ENCODE results near the gene CCL7. TPM values are rescaled to one million over a fixed set of nuclear protein-coding genes. Genes with fewer than 3 reads are reported as not detected.

The CCL7 gene
- total RNA-seq, 1 donor from 2014 or later, result not detected

DNA sequence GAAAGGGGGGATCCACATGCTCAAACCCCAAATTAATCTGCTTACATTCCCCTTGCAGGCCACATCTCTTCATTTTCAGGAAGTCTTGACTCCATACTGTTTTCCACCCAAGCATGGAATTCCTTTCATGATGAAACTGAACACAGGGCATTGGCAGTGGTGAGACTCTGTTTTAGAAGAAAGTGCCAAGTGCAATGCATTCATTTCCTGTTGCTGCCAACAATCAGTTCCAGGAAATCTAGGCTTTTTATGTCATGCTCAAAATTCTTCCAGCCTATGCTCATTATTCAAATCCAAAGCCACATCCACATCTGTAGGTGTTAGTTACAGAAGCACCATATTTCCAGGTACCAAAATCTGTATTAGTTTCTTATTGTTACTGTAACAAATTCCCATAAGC is 10.9 kb upstream of the CCL7 start:
- ATAC-seq (no peak), DNase-seq (ENCODE audit: missing footprints) (no peak)
- intact Hi-C loops (cut with DNase I), result loop anchor here (5.0 kb wide), 1 partner anchor 103 kb away; the partner anchor contains the start of gene CCL1

DNA sequence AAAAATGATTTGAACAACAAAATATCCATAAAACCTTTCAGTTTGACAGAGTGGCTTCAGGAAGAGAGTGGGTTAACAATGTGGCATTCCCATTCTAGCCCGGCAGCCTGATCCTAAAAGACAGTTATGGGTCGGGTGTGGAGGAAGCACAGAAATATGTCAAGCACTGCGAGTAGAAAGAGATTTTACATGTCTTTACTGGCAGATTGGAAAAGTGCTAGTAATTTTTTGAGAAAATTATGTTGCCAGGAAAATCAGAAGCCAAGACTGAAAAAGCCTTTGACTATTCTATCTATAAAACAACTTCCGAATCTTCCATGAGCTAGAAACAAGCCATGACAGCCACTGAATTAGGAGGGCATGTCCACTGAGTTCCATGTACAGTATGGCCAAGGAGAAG is 9.2 kb upstream of the CCL7 start:
- intact Hi-C loops (cut with DNase I), result no loop called here

DNA sequence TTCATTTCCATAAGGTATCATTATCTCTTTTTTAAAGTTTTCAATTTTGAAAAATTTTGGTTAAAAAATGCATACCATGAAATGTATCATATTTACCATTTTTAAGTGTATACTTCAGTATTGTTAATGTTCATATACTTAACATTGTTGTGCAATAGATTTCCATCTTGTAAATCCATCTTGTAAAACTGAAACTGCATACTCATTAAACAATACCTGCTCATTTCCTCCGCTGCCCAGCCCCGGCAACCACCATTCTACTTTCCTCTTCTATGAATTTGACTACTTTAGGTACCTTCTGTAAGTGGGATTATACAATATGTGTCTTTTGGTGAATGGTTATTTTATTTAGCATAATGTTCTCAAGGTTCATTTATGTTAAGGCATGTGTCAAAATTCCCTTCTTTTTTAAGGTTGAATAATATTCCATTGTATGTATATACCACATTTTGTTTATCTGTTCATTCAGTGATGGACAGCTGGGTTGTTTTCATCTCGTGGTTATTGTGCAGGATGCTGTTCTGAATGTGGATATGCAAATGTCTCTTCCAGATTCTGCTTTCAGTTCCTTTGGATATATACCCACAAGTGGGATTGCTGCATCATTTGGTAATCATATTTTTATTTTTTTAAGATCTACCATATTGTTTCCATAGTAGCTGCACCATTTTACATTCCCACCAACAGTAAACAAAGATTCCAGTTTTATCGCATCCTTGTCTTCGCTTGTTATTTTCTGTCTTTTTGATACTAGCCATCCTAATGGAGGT is 8.3 kb upstream of the CCL7 start:
- DNase-seq (ENCODE audit: missing footprints) (no peak), ATAC-seq (no peak)
- intact Hi-C loops (cut with DNase I), result no loop called here

More for the DNA sequence above, 9.2 kb upstream of the CCL7 start:
- DNase-seq (ENCODE audit: missing footprints) (no peak), ATAC-seq (no peak)

DNA sequence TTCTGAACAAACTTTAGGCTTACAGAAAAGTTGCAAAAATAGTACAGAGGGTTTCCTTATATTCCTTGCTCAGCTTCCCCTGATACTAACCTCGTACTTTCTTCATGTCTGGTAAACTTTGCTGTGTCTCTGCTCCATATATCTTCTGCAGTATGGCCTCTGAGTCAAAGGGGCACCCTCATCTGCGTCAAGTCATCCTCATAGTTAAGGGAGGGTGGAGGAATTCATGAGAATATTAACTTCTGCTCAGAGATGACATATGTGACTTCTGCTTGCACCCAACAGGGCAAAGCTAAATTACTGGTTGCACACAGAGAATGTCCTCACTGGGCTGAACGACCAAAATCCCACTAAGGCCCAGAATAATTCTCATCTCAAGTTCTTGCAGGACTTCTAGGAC is 4.3 kb upstream of the CCL7 start:
- ATAC-seq (no peak), DNase-seq (ENCODE audit: missing footprints) (no peak)
- intact Hi-C loops (cut with DNase I), result no loop called here

DNA sequence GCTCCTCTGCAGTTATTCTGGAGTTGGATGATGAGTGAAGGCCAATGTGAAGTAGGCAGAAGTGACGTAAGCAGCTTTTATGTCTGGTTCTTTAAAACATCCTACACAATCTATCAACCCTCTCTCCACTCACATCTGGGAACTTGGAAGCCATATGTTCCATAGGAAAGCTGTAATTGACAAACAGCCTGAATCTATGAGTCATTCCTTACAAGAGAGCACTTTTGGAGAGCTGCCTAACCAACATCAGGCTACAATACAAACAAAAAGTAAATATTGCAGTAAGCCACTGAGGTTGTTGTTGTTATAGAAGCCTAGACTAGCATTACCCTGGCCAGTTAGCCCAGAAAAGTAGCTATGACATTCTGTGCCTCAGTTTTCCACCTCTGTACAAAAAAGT is 5.9 kb downstream of the CCL7 start:
- DNase-seq (ENCODE audit: missing footprints), result no peak
- no peak for ATAC-seq
- intact Hi-C loops (cut with DNase I), result no loop called here

DNA sequence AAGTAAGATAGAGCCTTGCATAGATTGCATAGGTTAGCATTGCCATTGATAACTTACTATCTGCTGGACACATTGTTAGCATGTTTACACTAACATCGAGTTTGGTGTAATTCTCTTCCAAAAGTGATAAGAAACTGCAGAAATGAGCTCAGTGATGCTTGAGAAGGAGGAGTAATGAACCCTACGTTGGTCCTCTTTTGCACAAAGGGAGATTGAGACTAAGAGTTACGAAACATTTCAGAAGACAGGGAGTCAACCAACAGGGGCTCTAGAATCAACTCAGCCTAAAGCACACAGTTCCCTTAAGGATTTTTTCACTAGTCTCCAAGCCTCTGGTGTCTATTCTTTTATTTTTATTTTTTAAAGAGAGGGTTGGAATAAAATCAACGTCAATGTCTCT is 6.8 kb downstream of the CCL7 start:
- no peak for ATAC-seq
- intact Hi-C loops (cut with DNase I), result no loop called here
- no peak for DNase-seq (ENCODE audit: missing footprints)

DNA sequence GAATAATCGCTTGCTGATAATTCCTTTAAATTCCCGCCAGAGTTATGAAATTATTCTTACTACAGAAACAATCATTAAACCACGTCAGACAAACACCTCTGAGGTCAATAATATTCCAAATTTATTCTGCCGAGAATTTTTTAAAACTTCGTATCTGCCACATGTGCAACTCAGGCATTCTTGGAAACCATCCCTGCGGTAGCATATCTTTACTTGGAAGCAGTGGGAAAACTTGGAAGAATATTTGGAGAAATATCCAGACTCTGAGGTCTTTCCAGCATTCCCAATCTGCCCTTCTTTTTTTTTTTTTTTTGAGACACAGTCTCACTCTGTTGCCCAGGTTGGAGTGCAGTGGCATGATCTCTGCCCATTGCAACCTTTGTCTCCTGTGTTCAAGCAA is 13.6 kb downstream of the CCL7 start:
- DNase-seq (ENCODE audit: missing footprints) (no peak), ATAC-seq (no peak)
- intact Hi-C loops (cut with DNase I), result no loop called here

DNA sequence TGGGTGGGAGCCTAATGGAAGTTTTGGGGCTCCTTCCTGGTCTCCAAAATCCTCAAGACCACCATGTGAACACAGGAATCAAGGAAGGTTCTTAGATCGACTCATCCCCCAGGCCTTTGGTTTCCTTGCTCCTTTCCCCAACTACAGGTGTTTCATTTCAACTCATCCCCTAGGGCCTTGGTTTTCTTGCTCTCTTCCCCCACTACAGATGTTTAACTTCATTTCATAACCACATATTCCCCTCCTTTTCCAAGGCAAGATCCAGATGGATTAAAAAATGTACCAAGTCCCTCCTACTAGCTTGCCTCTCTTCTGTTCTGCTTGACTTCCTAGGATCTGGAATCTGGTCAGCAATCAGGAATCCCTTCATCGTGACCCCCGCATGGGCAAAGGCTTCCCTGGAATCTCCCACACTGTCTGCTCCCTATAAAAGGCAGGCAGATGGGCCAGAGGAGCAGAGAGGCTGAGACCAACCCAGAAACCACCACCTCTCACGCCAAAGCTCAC is 15.3 kb downstream of the CCL7 start, which contains the start of gene CCL11:
TSS of gene CCL11 (plus strand) at position 457 of the 507 bp plus-strand sequence. CDS start 67 bp downstream, outside the sequence.
- intact Hi-C loops (cut with DNase I), result loop anchor here (2.0 kb wide), 1 partner anchor 19 kb away; no protein-coding TSS in a partner anchor
- DNase-seq (ENCODE audit: missing footprints) (no peak), ATAC-seq (peak; percentile 86)

DNA sequence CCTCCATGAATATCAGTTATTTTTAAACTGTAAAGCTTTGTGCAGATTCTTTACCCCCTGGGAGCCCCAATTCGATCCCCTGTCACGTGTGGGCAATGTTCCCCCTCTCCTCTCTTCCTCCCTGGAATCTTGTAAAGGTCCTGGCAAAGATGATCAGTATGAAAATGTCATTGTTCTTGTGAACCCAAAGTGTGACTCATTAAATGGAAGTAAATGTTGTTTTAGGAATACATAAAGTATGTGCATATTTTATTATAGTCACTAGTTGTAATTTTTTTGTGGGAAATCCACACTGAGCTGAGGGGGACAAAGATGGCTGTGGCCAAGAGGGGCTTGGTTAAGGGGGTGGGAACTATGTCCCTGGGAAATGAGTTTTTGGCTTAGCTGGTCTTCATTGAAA is 17.9 kb downstream of the CCL7 start:
- no peak for ATAC-seq
- intact Hi-C loops (cut with DNase I), result no loop called here
- no peak for DNase-seq (ENCODE audit: missing footprints)

DNA sequence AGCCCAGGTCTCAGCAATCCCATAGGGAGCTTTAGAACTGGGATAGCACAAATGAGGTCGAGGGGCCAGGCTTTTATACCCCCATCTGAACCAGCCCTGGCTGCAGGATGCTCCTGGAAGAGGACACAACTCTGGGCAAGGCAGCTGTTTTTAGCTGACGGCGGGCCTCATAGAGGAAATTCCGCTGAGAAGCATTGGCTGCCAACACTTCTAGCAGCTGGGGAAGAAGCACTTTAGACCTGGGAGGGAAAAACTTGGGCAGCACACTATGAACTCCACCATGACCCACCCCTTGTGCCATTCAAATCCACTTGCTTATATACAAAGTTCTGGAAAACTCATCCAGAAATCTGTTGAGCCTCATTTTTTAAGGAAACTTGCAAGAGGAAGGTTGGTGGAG is 20.6 kb downstream of the CCL7 start:
- peak; percentile 23 for ATAC-seq
- no peak for DNase-seq (ENCODE audit: missing footprints)
- intact Hi-C loops (cut with DNase I), result no loop called here

DNA sequence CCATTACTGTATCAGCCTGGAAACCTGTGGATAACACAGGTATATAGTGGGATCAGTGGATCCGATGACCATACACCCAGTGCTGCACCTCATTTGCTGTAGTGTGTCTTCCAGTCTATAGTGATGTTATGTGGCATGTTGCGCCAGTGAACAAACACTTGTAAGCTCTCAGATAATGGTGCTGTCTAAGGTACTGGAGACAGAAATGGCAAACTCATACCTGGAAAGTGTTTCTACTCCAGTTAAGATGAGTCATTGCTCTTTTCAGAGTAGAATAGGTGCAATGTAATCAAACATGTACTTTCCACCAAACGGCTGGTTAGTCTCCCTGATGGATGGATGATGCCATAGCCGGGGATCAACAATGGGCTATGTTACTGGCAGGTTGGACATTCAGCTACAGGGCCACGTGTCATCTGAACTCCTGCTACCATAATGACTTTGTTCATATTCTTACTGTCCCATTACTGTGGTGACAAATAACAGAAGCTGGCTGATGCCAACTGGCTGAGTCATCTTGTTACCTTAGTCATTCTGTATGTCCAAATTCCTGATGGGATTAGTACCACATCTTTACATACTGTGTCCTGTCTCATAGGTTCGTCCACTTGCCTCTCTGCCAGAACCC is 21.8 kb downstream of the CCL7 start:
- ATAC-seq (no peak), DNase-seq (ENCODE audit: missing footprints) (no peak)
- intact Hi-C loops (cut with DNase I), result no loop called here

DNA sequence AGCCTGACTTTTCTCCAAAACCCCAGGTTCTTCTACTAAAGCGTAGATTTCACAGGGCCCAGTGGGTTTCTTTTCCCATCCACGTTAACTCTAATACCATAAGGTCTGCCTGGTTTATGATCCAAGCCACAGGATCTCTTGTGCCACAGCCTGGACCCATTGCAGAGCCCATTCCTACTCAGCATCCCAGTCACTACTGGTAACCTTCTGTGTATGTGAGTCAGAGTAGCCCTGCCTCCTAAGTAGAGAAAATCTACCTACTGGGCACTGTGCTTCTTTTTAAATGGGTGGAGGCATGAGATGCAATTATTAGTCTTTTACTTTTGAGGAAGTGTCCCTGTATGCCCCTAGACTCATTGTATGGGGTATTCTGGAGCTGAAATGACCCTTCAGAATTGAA is 29.0 kb downstream of the CCL7 start:
- intact Hi-C loops (cut with DNase I), result no loop called here
- DNase-seq (ENCODE audit: missing footprints) (no peak), ATAC-seq (no peak)

DNA sequence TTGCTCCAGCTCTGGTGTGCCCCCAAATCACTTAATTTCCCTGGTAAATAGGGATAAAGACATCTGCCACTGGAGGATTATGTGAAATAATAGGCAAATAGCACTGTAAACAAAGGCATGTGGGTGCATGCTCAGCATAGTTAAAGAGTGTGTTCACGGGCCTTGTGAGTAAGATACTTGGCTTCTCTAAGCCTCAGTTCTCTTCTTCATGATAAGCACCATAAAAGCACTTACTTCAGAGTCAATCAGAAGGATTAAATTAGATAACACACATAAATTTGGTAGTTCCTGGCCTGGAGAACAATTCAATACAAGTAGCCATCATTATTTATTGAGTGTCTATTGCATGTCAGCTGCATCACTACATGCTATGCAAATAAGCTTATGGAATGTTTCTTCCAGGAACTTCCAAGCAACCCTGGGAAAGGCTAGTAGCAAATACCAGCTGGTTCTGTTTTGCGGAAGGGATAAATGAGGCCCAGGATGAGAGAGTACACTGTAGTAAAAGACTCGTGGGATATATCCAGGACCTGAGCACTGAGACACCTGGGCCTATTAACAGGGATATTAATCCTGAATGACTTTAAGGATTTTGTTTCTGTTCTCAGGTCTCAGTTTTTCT is 30.0 kb downstream of the CCL7 start:
- no peak for ATAC-seq
- intact Hi-C loops (cut with DNase I), result loop anchor here (2.0 kb wide), 1 partner anchor 65 kb away; no protein-coding TSS in a partner anchor
- no peak for DNase-seq (ENCODE audit: missing footprints)

DNA sequence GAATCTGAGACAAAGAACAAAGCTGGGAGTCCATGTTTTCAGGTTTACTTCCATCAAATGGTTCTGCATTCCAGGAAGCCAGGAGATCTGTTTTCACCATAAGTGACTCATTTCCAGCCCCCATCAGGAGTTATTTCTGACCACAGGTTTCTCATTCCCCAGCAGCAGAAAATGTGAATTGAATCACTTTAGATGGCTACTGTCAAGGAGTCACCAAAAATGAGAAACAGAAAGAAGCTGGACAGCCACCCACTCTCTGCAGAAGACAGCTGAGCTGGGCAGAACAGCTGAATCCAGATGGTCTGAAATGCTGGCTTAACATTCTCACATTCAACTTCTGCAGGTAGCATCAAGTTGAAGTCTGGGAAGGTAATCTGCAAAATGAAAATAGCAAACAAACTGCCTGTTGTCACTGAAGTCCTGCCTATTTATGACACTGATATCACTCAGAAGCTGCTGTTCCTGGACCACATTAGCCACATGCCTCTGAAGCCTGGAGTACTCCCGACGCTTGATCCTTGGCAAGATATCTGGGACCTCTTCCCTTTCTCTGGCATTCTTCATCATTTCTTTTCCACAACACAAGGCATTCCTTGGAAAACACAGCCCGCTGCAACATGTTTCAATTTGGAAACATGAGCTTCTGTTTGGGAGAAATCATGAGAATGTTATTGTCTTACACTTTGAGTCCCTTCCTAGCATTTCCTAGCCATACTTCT is 30.8 kb downstream of the CCL7 start:
- no peak for DNase-seq (ENCODE audit: missing footprints)
- peak; percentile 57 for ATAC-seq
- intact Hi-C loops (cut with DNase I), result loop anchor here (2.0 kb wide), 1 partner anchor 66 kb away; no protein-coding TSS in a partner anchor

DNA sequence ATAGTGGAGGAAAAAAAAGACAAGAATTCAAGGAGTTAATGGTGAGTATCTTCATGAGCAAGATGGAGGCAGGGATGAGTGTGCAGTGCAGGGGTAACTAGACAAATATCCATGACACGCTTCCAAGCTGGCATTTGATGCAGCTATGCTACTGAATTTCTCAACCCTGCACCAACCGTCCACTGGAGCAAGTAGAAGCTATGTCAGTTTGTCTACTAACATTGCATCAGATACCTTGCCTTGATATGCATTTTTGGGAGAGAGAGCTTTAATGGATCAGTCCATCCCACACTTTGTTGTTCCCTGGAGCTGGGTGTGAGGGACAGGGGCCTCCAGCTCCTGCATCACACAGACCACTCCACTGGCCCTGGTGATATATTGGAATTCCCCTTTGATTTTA is 32.0 kb downstream of the CCL7 start:
- intact Hi-C loops (cut with DNase I), result loop anchor here (2.0 kb wide), 1 partner anchor 67 kb away; no protein-coding TSS in a partner anchor
- no peak for ATAC-seq

DNA sequence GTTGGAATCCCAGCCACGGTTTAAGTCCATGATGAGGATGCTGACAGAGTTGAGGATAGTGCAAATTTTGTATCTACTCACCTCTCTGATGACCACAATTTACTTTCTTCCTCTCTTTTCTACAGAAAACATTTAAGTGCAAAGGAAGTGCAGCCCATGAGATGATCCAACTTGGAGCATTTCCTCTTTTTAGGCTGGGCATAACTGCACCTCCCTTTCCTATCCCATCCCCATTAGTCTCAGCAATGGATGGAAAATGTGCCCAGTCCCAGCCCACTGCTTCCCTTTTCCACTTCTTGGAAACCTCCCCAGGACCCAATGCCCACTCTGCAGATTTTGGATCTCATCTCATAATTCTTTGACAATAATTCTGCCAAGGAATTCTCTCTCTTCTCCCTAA is 32.6 kb downstream of the CCL7 start:
- no peak for DNase-seq (ENCODE audit: missing footprints)
- intact Hi-C loops (cut with DNase I), result no loop called here
- ATAC-seq, result no peak

More for the DNA sequence above, 32.0 kb downstream of the CCL7 start:
- DNase-seq (ENCODE audit: missing footprints), result no peak

DNA sequence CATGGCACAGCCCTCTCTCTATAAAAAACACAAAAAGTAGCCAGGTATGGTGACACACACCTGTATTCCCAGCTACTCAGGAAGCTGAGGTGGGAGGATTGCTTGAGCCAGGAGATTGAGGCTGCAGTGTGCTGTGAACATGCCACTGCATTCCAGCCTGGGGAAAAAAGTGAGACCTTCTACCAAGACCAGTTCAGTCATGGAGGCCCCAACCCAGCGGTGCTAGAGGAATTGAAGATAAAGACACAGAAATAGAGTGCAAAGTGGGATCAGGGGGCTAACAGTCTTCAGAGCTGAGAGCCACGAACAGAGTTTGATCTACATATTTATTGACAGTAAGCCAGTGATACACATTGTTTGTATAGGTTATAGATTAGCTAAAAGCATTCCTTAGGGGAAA is 33.6 kb downstream of the CCL7 start:
- no peak for DNase-seq (ENCODE audit: missing footprints)
- no peak for ATAC-seq
- intact Hi-C loops (cut with DNase I), result loop anchor here (2.0 kb wide), 1 partner anchor 19 kb away; the partner anchor contains the start of gene CCL11

DNA sequence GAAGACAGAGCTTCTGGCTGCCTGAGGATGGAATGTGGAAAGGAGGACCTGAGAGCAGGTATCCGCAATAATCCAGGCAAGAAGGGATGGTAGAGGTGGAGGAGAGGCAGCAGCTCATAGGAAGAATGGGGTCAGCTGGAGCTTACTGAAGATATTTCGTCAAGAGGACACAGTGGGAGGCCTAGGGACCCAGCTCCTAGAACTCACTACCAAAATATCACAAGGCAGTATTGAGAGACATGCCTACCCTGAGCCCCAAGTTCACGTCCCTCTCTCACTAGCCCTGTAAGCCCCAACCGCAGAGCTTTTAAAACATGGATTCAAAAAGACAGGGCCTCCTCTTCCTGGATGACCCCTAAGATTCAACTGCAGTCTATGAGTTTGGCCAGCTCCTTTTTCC is 35.0 kb downstream of the CCL7 start:
- DNase-seq (ENCODE audit: missing footprints) (no peak), ATAC-seq (no peak)
- intact Hi-C loops (cut with DNase I), result loop anchor here (2.0 to 5.0 kb wide), 3 partner anchors 20 to 57 kb away; partner anchors contain the start of genes CCL1 and CCL11

DNA sequence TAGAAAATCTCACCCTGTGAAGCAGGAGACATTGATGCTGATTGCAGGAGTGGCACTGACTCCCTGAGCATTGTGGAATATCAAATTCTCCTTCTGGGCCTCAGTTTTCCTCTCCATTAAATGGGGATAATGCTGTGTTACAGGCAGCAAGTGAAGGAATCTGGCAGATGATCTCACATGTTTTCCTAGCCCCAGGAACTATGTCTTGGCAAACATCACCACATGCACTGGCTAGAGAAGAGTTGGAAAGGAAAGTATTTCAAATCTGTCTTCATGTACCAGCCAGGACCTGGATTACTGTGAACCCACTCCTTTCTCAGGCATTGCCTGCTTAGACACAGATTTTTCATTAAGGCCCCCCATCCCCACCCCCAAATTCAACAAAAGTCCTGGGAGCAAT is 35.6 kb downstream of the CCL7 start:
- no peak for DNase-seq (ENCODE audit: missing footprints)
- no peak for ATAC-seq
- intact Hi-C loops (cut with DNase I), result loop anchor here (2.0 to 5.0 kb wide), 4 partner anchors 21 to 105 kb away; partner anchors contain the start of genes CCL1 and CCL11
